HepG2 (cell line): ENCODE results near the gene PLCB1. TPM values are rescaled to one million over a fixed set of nuclear protein-coding genes. Genes with fewer than 3 reads are reported as not detected.

Source experiments
- ATAC-seq: fragments of 200-7000 bp; cut with Tn5 transposase; 3 replicates; pipeline ENCODE4 v1.9.1; 2020; ENCODE audit warnings: mild to moderate bottlenecking, moderate library complexity
- BruUV-seq: library from RNA; stranded (reverse); fragments of 400-500 nt; replicated peaks from 2 replicates; lab custom pipeline; 2021; lab: Mats Ljungman, UMichigan
- CTCF ChIA-PET: fragments of 300-600 bp; formaldehyde crosslinking; extraction: SDS; loops from one replicate; lab custom pipeline; 2021; ENCODE audit warnings: low total read pairs, inconsistent platforms, low intra/inter-chr PET ratio; lab: Yijun Ruan, JAX
- POLR2A ChIA-PET: fragments of 350-600 bp; sonication (Branson Sonifier 250); formaldehyde crosslinking; loops from one replicate; lab custom pipeline; 2020; ENCODE audit warnings: antibody characterized with exemption, inconsistent platforms; lab: Yijun Ruan, JAX
- DNase-seq: peaks from one replicate; pipeline ENCODE4 v3.0.0-alpha.2; 2015; ENCODE audit warnings: low spot score
- FAIRE-seq: peaks from 3 replicates; lab custom pipeline; 2011; peaks lifted over from hg19 to GRCh38; lab: Jason Lieb, UNC
- H2AFZ ChIP-seq: one replicate; pipeline ENCODE4 v1.6.1; 2011; ENCODE audit warnings: low read length, inconsistent platforms
- H3K27ac ChIP-seq: fragments of 300-600 bp; 3 replicates; pipeline ENCODE4 v1.8.0; 2011; ENCODE audit warnings: mixed run types, mild to moderate bottlenecking, mixed read lengths, low read length, inconsistent platforms; ENCODE audit not compliant: insufficient read depth; ENCODE audit errors: extremely low read length
- H3K27me3 ChIP-seq, 2 experiments: fragments of 200-600 bp in 1 of 2; 2 replicates in 1 of 2; 3 replicates in 1 of 2; pipeline versions ENCODE4 v1.6.0 to v1.8.0; 2011; ENCODE audit warnings: low read length in 2 of 2, mild to moderate bottlenecking in 2 of 2, moderate library complexity in 2 of 2, inconsistent platforms in 1 of 2; ENCODE audit not compliant: insufficient read depth in 2 of 2, control insufficient read depth in 1 of 2
- H3K36me3 ChIP-seq, 2 experiments: fragments of 200-600 bp in 1 of 2; replicated peaks in 1 of 2; 2 replicates in 1 of 2; 3 replicates in 1 of 2; pipeline versions ENCODE4 v1.5.1 to v1.8.0; 2011; ENCODE audit warnings: low read length in 2 of 2, inconsistent platforms in 1 of 2; ENCODE audit not compliant: insufficient read depth in 2 of 2, control insufficient read depth in 1 of 2
- H3K4me1 ChIP-seq: 2 replicates; pipeline ENCODE4 v1.5.1; 2012; ENCODE audit warnings: low read length, inconsistent platforms; ENCODE audit not compliant: insufficient read depth
- H3K4me2 ChIP-seq: 2 replicates; pipeline ENCODE4 v1.6.0; 2011; ENCODE audit warnings: low read depth, low read length, inconsistent platforms
- H3K4me3 ChIP-seq, 3 experiments: fragments of 200-600 bp in 1 of 3; sonication (generic), shearing (Covaris generic) in 1 of 3; replicated peaks in 1 of 3; 2 replicates each; pipeline ENCODE4 v1.5.1; 2011 to 2016; ENCODE audit warnings: low read length in 3 of 3, inconsistent platforms in 2 of 3, low read depth in 2 of 3, mild to moderate bottlenecking in 2 of 3, control low read depth in 1 of 3, mixed read lengths in 1 of 3; ENCODE audit not compliant: insufficient read depth in 1 of 3
- H3K79me2 ChIP-seq: one replicate; pipeline ENCODE4 v1.6.1; 2011; ENCODE audit warnings: low read length, inconsistent platforms; ENCODE audit not compliant: insufficient read depth
- H3K9ac ChIP-seq: 2 replicates; pipeline ENCODE4 v1.6.0; 2011; ENCODE audit warnings: mild to moderate bottlenecking, low read depth, low read length, inconsistent platforms; ENCODE audit not compliant: insufficient read depth
- H3K9me3 ChIP-seq: 2 replicates; pipeline ENCODE4 v1.5.1; 2012; ENCODE audit warnings: mild to moderate bottlenecking, low read length
- H4K20me1 ChIP-seq: 2 replicates; pipeline ENCODE4 v1.6.0; 2011; ENCODE audit warnings: inconsistent platforms, mild to moderate bottlenecking, low read length, moderate library complexity; ENCODE audit not compliant: insufficient read depth
- ARHGAP35 ChIP-seq: sonication (generic); formaldehyde crosslinking; IDR thresholded peaks from 2 replicates; pipeline ENCODE4 v1.9.0; 2022; ENCODE audit warnings: mild to moderate bottlenecking, inconsistent platforms, moderate library complexity, missing genetic modification reagents, borderline replicate concordance
- ELF4 ChIP-seq: sonication (generic); formaldehyde crosslinking; IDR thresholded peaks from 2 replicates; pipeline ENCODE4 v1.5.0; 2020; ENCODE audit warnings: missing genetic modification reagents, mild to moderate bottlenecking, moderate library complexity, borderline replicate concordance
- JARID2 ChIP-seq: sonication (generic); formaldehyde crosslinking; IDR thresholded peaks from 2 replicates; pipeline ENCODE4 v1.8.1; 2023; ENCODE audit warnings: missing genetic modification reagents, inconsistent platforms; ENCODE audit not compliant: insufficient replicate concordance
- KLF16 ChIP-seq, 2 experiments: sonication (generic) in 1 of 2; formaldehyde crosslinking in 1 of 2; IDR thresholded peaks; 2 replicates each; pipeline versions ENCODE4 v1.6.1 to v1.8.0; 2016 to 2023; ENCODE audit warnings: missing genetic modification reagents in 2 of 2, missing compliant biosample characterization in 1 of 2
- KLF6 ChIP-seq: IDR thresholded peaks from 2 replicates; pipeline ENCODE4 v1.8.0; 2016; ENCODE audit warnings: missing biosample characterization, missing genetic modification reagents
- RFX1 ChIP-seq: fragments of 450-650 bp; IDR thresholded peaks from 2 replicates; pipeline ENCODE4 v1.6.1; 2017
- RFXAP ChIP-seq: sonication (generic); formaldehyde crosslinking; IDR thresholded peaks from 2 replicates; pipeline ENCODE4 v1.4.0; 2020; ENCODE audit warnings: missing genetic modification reagents, borderline replicate concordance
- SNAPC2 ChIP-seq: sonication (generic); formaldehyde crosslinking; IDR thresholded peaks from 2 replicates; pipeline ENCODE4 v1.8.1; 2022; ENCODE audit warnings: mild to moderate bottlenecking, missing genetic modification reagents
- SOX13 ChIP-seq, 3 experiments: fragments of 450-650 bp in 1 of 3; sonication (generic) in 1 of 3; formaldehyde crosslinking in 1 of 3; IDR thresholded peaks in 2 of 3; conservative IDR thresholded peaks in 1 of 3; 2 replicates each; pipeline versions ENCODE4 v1.5.0 to v1.6.1; 2016 to 2020; ENCODE audit warnings: antibody characterized with exemption in 1 of 3, mild to moderate bottlenecking in 1 of 3, missing compliant biosample characterization in 1 of 3, missing genetic modification reagents in 1 of 3, moderate library complexity in 1 of 3
- ZFP90 ChIP-seq: sonication (generic); formaldehyde crosslinking; IDR thresholded peaks from 2 replicates; pipeline ENCODE4 v1.8.0; 2022; ENCODE audit warnings: missing genetic modification reagents, mild to moderate bottlenecking, inconsistent platforms, borderline replicate concordance
- ZNF138 ChIP-seq: sonication (generic); formaldehyde crosslinking; IDR thresholded peaks from 2 replicates; pipeline ENCODE4 v1.5.0; 2020; ENCODE audit warnings: mild to moderate bottlenecking, low read depth, missing genetic modification reagents
- ZNF17 ChIP-seq: sonication (generic); formaldehyde crosslinking; IDR thresholded peaks from 2 replicates; pipeline ENCODE4 v1.5.0; 2020; ENCODE audit warnings: mild to moderate bottlenecking, missing genetic modification reagents
- ZNF337 ChIP-seq: sonication (generic); formaldehyde crosslinking; IDR thresholded peaks from 2 replicates; pipeline ENCODE4 v1.5.1; 2020; ENCODE audit warnings: missing genetic modification reagents, low read depth, mild to moderate bottlenecking, borderline replicate concordance
- ZNF33B ChIP-seq: sonication (generic); formaldehyde crosslinking; IDR thresholded peaks from 2 replicates; pipeline ENCODE4 v1.5.1; 2020; ENCODE audit warnings: mild to moderate bottlenecking, missing genetic modification reagents
- WGBS: methylation state at CpG from one replicate; pipeline ENCODE4 v1.1.6; 2017; ENCODE audit warnings: low lambda C conversion rate; 5-methylcytosine and 5-hydroxymethylcytosine counted together
- in situ Hi-C: cut with HindIII; loops from 2 replicates; pipeline ENCODE4 v1.10.0; 2017; ENCODE audit warnings: low pct_unique_long_range_greater_than_20kb; ENCODE audit not compliant: extremely low pct_ligation_motif_present
- intact Hi-C: fragments of 100-400 bp; cut with micrococcal nuclease; formaldehyde crosslinking; loops from one replicate; pipeline ENCODE4 v1.10.0; 2022; ENCODE audit not compliant: unreplicated experiment
- polyA plus RNA-seq, 8 experiments: library from polyadenylated mRNA; depleted of rRNA in 3 of 8; stranded (reverse) in 7 of 8; unstranded in 1 of 8; fragments of >200 nt; fragmentation: Illumina TruSeq in 4 of 8; extraction: Trizol in 4 of 8; gene quantifications; 2 replicates each; pipeline versions ENCODE4 v1.2.1 to v1.2.3, GENCODE V29; 2011 to 2016; ENCODE audit warnings: low read depth in 4 of 8, missing spikeins in 1 of 8, mixed read lengths in 1 of 8; ENCODE audit not compliant: insufficient read depth in 1 of 8
- total RNA-seq, 5 experiments: library from RNA; depleted of rRNA; stranded (reverse); fragments of >200 nt; fragmentation: Illumina TruSeq; extraction: Trizol; gene quantifications; 2 replicates each; pipeline ENCODE4 v1.2.3, GENCODE V29; 2016; ENCODE audit warnings: low read depth in 1 of 5
- TF ChIP-seq, protein P1 (sequence below): sonication (generic); formaldehyde crosslinking; IDR thresholded peaks from 2 replicates; pipeline ENCODE4 v1.8.1; 2023; ENCODE audit warnings: missing genetic modification reagents, mild to moderate bottlenecking, borderline replicate concordance
- TF ChIP-seq, protein P2 (sequence below), 2 experiments: sonication (generic) in 1 of 2; formaldehyde crosslinking in 1 of 2; IDR thresholded peaks; 2 replicates each; pipeline versions ENCODE4 v1.4.0 to v1.6.1; 2016 to 2020; ENCODE audit warnings: borderline replicate concordance in 1 of 2, low read depth in 1 of 2, mild to moderate bottlenecking in 1 of 2, missing genetic modification reagents in 1 of 2

Gene PLCB1
- total and polyA plus RNA-seq, 2 of the 13 experiments (the other 11 are each of a cell fraction or from before 2014, with no cell fraction given): 42.4 to 55.9 TPM

GRCh38 chr20:8860011-8860495 lies 728.0 kb downstream of the PLCB1 start (continued):
- TF ChIP-seq SOX13 (IDR thresholded peaks at IDR 0.05): no peak
- no peak for TF ChIP-seq SOX13 (CRISPR knock-in tag; conservative IDR thresholded peaks at IDR 0.05 in 1 of 2, IDR thresholded peaks at IDR 0.05 in 1 of 2)
- no peak for TF ChIP-seq ZFP90 (CRISPR knock-in tag)
- no peak for TF ChIP-seq KLF16 (CRISPR knock-in tag; IDR thresholded peaks at IDR 0.05)
- TF ChIP-seq SNAPC2: no peak

GRCh38 chr20:8862092-8862491 lies 730.0 kb downstream of the PLCB1 start:
- WGBS: 98% methylated on average over 4 of the region's 4 CpGs
- POLR2A ChIA-PET: no interaction called here
- H3K9me3 ChIP-seq: no peaks in the 10 kb centered on the region
- no peaks in the 10 kb centered on the region for H3K36me3 ChIP-seq
- FAIRE-seq: no peak
- H4K20me1 ChIP-seq: no peaks in the 10 kb centered on the region
- no peak overlapping the region for H3K4me2 ChIP-seq
- CTCF ChIA-PET: no interaction called here
- TF ChIP-seq ZNF337 (CRISPR knock-in tag): no peak
- TF ChIP-seq RFXAP: no peak
- TF ChIP-seq ZNF17 (CRISPR knock-in tag): no peak
- TF ChIP-seq ELF4 (CRISPR knock-in tag): no peak
- TF ChIP-seq, protein P1, sequence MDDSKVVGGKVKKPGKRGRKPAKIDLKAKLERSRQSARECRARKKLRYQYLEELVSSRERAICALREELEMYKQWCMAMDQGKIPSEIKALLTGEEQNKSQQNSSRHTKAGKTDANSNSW (CRISPR knock-in tag): no peak
- no peak for TF ChIP-seq RFX1
- TF ChIP-seq JARID2: no peak
- no peak for TF ChIP-seq ZNF33B
- no peak for TF ChIP-seq ZNF138 (CRISPR knock-in tag)
- no peak for TF ChIP-seq ARHGAP35
- TF ChIP-seq, protein P2, sequence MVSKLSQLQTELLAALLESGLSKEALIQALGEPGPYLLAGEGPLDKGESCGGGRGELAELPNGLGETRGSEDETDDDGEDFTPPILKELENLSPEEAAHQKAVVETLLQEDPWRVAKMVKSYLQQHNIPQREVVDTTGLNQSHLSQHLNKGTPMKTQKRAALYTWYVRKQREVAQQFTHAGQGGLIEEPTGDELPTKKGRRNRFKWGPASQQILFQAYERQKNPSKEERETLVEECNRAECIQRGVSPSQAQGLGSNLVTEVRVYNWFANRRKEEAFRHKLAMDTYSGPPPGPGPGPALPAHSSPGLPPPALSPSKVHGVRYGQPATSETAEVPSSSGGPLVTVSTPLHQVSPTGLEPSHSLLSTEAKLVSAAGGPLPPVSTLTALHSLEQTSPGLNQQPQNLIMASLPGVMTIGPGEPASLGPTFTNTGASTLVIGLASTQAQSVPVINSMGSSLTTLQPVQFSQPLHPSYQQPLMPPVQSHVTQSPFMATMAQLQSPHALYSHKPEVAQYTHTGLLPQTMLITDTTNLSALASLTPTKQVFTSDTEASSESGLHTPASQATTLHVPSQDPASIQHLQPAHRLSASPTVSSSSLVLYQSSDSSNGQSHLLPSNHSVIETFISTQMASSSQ (IDR thresholded peaks at IDR 0.05; ENCODE audit: low read depth): no peak
- TF ChIP-seq, protein P2 (CRISPR knock-in tag; IDR thresholded peaks at IDR 0.05; ENCODE audit: borderline replicate concordance): no peak
- no peak for TF ChIP-seq KLF6 (CRISPR knock-in tag)
- DNase-seq: no peak
- no peak overlapping the region for H3K4me3 ChIP-seq
- H3K27me3 ChIP-seq: no peaks in the 10 kb centered on the region
- H3K4me1 ChIP-seq: peaks cover 19% of the 10 kb centered on the region
- no peak overlapping the region for H2AFZ ChIP-seq
- in situ Hi-C loops (no loop called here), intact Hi-C loops (no loop called here)
- ATAC-seq: no peak
- no TSS peak for BruUV-seq
- H3K27ac ChIP-seq: no peak overlapping the region
- no peaks in the 10 kb centered on the region for H3K79me2 ChIP-seq
- H3K9ac ChIP-seq: no peak overlapping the region
